Mucosa of descending colon (tissue), 3 donors: ENCODE data around the gene ZCCHC14. TPM values are rescaled to one million over a fixed set of nuclear protein-coding genes. Genes with fewer than 3 reads are reported as not detected.
A peak's percentile ranks its signal among the peaks of the same experiment; 100 is the strongest.
"Not testable (repeated sequence)": the region's sequence is repeated elsewhere in the genome, so short reads cannot be mapped to it uniquely, and the experiment has no call there.

Experiments
- ATAC-seq: fragments of 200-7000 bp; cut with Tn5 transposase; one replicate; pipeline ENCODE4 v1.9.1; 2020; ENCODE audit warnings: mild to moderate bottlenecking, moderate library complexity
- DNase-seq, 3 donors: peaks; one replicate each; pipeline ENCODE4 v3.0.0-alpha.2; 2020
- H3K36me3 ChIP-seq: fragments of 200-600 bp; one replicate; pipeline ENCODE4 v1.8.0; 2021; ENCODE audit warnings: low read depth, mild to moderate bottlenecking
- H3K4me1 ChIP-seq: fragments of 200-600 bp; one replicate; pipeline ENCODE4 v1.8.0; 2021; ENCODE audit warnings: low read depth, mild to moderate bottlenecking
- H3K4me3 ChIP-seq: fragments of 200-600 bp; one replicate; pipeline ENCODE4 v1.8.0; 2021; ENCODE audit warnings: mild to moderate bottlenecking
- H3K9me3 ChIP-seq: fragments of 200-600 bp; one replicate; pipeline ENCODE4 v1.8.0; 2021; ENCODE audit warnings: mild to moderate bottlenecking
- CTCF ChIP-seq: fragments of 200-600 bp; IDR thresholded peaks from one replicate; pipeline ENCODE4 v1.8.0; 2022; ENCODE audit warnings: antibody characterized with exemption, mild to moderate bottlenecking
- intact Hi-C, 2 donors: fragments of 100-400 bp; cut with DNase I in 1 of 2; cut with micrococcal nuclease in 1 of 2; formaldehyde crosslinking; loops; one replicate each; pipeline versions ENCODE4 v1.11.0 to v1.11.1; 2022; cut with DNase I, micrococcal nuclease
- total RNA-seq, 3 donors: library from RNA; stranded (reverse); fragmentation: NEBNext Ultra II Directional in 2 of 3; extraction: Animal tissue kit (Norgen Biotek cat#: 25700) in 2 of 3; gene quantifications; one replicate each; pipeline versions ENCODE4 v1.2.1 to v1.2.4, GENCODE V29; 2021 to 2023
- donor health status: DM: no; HTN: no; CAD: no; lungs with moderate emphysema.
- donor health status: DM: no; HTN: no; CAD: no.
- donor health status: DM: no; HTN: yes; CAD: no.

ZCCHC14 gene
- total RNA-seq, 3 donors from 2014 or later, result 30.3 to 36.4 (median 32.3) TPM

GRCh38 chr16:87363771-87364455 lies 128.9 kb downstream of the ZCCHC14 start:
- no peaks in the 10 kb centered on the region for H3K36me3 ChIP-seq
- TF ChIP-seq CTCF, result no peak
- peak; percentile 31 for ATAC-seq
- peak in 2 of 3 donors; percentile 23 to 44 for DNase-seq
- no peak overlapping the region for H3K4me3 ChIP-seq
- intact Hi-C loops, result no loop called here
- H3K9me3 ChIP-seq, result no peaks in the 10 kb centered on the region
- H3K4me1 ChIP-seq, result peaks cover 27% of the 10 kb centered on the region

- not testable (repeated sequence) for H3K4me3 ChIP-seq, ATAC-seq
- peak in 1 of 3 donors; percentile 12 for DNase-seq
Observed at GRCh38 chr16:87362828-87363559, 129.8 kb downstream of the ZCCHC14 start.

GRCh38 chr16:87361916-87362619 lies 130.8 kb downstream of the ZCCHC14 start:
- Histone ChIP-seq H3K9me3 (no peaks in the 10 kb centered on the region), H3K4me3 (no peak overlapping the region), H3K4me1 (peaks cover 23% of the 10 kb centered on the region), H3K36me3 (no peaks in the 10 kb centered on the region)
- intact Hi-C loops, result no loop called here
- no peak for TF ChIP-seq CTCF
- DNase-seq, result no peak
- ATAC-seq, result no peak

More at GRCh38 chr16:87362828-87363559, 129.8 kb downstream of the ZCCHC14 start:
- intact Hi-C loops, H3K9me3 ChIP-seq, H3K36me3 ChIP-seq: not testable (repeated sequence)
- peaks cover 23% of the 10 kb centered on the region for H3K4me1 ChIP-seq

- no peak for TF ChIP-seq CTCF
- intact Hi-C loops, result no loop called here
- no peak overlapping the region for H3K4me3 ChIP-seq
- H3K4me1 ChIP-seq, result peaks cover 12% of the 10 kb centered on the region
- DNase-seq (peak in 1 of 3 donors; percentile 36), ATAC-seq (no peak)
- H3K9me3 ChIP-seq, result no peaks in the 10 kb centered on the region
- no peaks in the 10 kb centered on the region for H3K36me3 ChIP-seq
Observed at GRCh38 chr16:87360862-87361610, 131.8 kb downstream of the ZCCHC14 start.

GRCh38 chr16:87359121-87359520 lies 133.7 kb downstream of the ZCCHC14 start:
- H3K9me3 ChIP-seq, result no peaks in the 10 kb centered on the region
- ATAC-seq (no peak), DNase-seq (peak in 1 of 3 donors; percentile 30)
- H3K4me3 ChIP-seq, result no peak overlapping the region
- no peaks in the 10 kb centered on the region for H3K36me3 ChIP-seq
- no peak for TF ChIP-seq CTCF
- intact Hi-C loops, result no loop called here
- H3K4me1 ChIP-seq, result peaks cover 4% of the 10 kb centered on the region
